Thoracic aorta (tissue), 2 donors: ENCODE data around the gene DNAJC5G. TPM values are rescaled to one million over a fixed set of nuclear protein-coding genes. Genes with fewer than 3 reads are reported as not detected.

Experiments
- ATAC-seq: fragments of 150-250 bp; one replicate; pipeline ENCODE4 v1.8.0; 2017; ENCODE audit warnings: low read depth; ENCODE audit not compliant: insufficient number of reproducible peaks, low FRiP score
- DNase-seq: peaks from one replicate; pipeline ENCODE4 v3.0.0-alpha.2; 2020; ENCODE audit warnings: low spot score
- H3K27ac ChIP-seq, 2 donors: fragments of 200-600 bp; sonication (generic); 1 replicate in 1 of 2; 2 replicates in 1 of 2; pipeline ENCODE4 v1.5.1; 2016; ENCODE audit warnings: mild to moderate bottlenecking in 2 of 2, moderate library complexity in 2 of 2
- H3K27me3 ChIP-seq: fragments of 200-600 bp; sonication (generic); replicated peaks from 2 replicates; pipeline ENCODE4 v1.6.0; 2016; ENCODE audit warnings: mild to moderate bottlenecking; ENCODE audit not compliant: insufficient read depth
- H3K36me3 ChIP-seq: fragments of 200-600 bp; sonication (generic); one replicate; pipeline ENCODE4 v1.5.1; 2016
- H3K4me1 ChIP-seq, 2 donors: fragments of 200-600 bp; sonication (generic); 1 replicate in 1 of 2; 2 replicates in 1 of 2; pipeline versions ENCODE4 v1.5.1 to v1.6.0; 2016; ENCODE audit warnings: low read depth in 2 of 2, mild to moderate bottlenecking in 1 of 2; ENCODE audit not compliant: control insufficient read depth in 1 of 2
- H3K4me3 ChIP-seq: fragments of 200-600 bp; sonication (generic); 2 replicates; pipeline ENCODE4 v1.5.1; 2016; ENCODE audit warnings: mild to moderate bottlenecking
- H3K9me3 ChIP-seq: fragments of 200-600 bp; sonication (generic); 2 replicates; pipeline ENCODE4 v1.5.1; 2016
- total RNA-seq, 2 donors: library from RNA; depleted of rRNA; stranded (reverse); fragments of >200 nt; gene quantifications; one replicate each; pipeline versions ENCODE4 v1.1.0 to v1.2.3, GENCODE V29; 2016
- TF ChIP-seq, protein P1 (sequence below): fragments of 200-600 bp; sonication (generic); IDR thresholded peaks from one replicate; pipeline ENCODE4 v1.5.1; 2019; ENCODE audit warnings: antibody characterized with exemption

DNAJC5G gene
- total RNA-seq, 2 donors from 2014 or later = 0.68 TPM; not detected in 1

DNA sequence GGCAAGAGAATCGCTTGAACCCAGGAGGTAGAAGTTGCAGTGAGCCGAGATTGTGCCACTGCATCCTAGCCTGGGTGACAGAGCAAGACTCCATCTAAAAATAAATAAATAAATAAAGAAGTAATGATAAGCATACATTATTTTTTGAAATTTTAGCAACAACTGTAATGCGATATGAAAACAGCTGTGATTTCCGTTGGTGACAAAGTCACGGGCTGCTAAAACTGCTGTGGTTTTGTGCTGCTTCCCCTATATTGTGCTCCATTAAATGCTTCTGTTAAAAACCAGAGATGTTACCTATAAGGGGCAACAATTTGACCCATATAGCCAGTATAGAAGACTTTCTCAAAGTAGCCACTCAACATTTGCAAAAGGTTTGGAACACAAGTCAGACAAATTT lies 15.3 kb downstream of the DNAJC5G start:
- TF ChIP-seq, protein P1, sequence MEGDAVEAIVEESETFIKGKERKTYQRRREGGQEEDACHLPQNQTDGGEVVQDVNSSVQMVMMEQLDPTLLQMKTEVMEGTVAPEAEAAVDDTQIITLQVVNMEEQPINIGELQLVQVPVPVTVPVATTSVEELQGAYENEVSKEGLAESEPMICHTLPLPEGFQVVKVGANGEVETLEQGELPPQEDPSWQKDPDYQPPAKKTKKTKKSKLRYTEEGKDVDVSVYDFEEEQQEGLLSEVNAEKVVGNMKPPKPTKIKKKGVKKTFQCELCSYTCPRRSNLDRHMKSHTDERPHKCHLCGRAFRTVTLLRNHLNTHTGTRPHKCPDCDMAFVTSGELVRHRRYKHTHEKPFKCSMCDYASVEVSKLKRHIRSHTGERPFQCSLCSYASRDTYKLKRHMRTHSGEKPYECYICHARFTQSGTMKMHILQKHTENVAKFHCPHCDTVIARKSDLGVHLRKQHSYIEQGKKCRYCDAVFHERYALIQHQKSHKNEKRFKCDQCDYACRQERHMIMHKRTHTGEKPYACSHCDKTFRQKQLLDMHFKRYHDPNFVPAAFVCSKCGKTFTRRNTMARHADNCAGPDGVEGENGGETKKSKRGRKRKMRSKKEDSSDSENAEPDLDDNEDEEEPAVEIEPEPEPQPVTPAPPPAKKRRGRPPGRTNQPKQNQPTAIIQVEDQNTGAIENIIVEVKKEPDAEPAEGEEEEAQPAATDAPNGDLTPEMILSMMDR = no peak
- Histone ChIP-seq H3K27ac (no peak overlapping the region), H3K4me1 (peaks cover 0 to 8% of the 10 kb centered on the region in 2 donors), H3K36me3 (no peaks in the 10 kb centered on the region), H3K9me3 (no peaks in the 10 kb centered on the region), H3K4me3 (no peak overlapping the region), H3K27me3 (no peaks in the 10 kb centered on the region)
- DNase-seq (no peak), ATAC-seq (no peak)

DNA sequence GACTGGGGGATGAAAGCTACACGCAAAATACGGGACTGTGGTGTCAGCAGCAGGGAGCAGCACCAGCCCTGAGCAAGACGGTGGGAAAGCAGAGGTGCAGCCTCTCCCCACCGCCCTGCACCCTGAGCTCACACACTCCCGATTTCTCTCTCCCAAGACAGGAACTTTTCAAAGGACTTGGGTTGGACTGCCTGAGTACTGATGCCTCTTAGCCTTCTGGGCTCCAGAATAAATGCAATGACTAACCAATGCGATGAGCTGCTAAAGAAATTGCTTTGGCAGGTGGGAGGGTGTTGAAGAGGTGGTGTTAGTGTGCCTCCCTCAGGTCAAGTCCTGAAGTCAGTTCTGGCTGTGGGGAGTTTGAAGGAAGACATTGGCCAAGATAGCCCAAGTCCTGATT lies 16.6 kb downstream of the DNAJC5G start:
- H3K4me1 ChIP-seq = peaks cover 0 to 8% of the 10 kb centered on the region in 2 donors
- ATAC-seq (no peak), DNase-seq (no peak)
- H3K4me3 ChIP-seq = no peak overlapping the region
- no peaks in the 10 kb centered on the region for H3K36me3 ChIP-seq
- H3K27me3 ChIP-seq = no peaks in the 10 kb centered on the region
- no peaks in the 10 kb centered on the region for H3K9me3 ChIP-seq
- TF ChIP-seq, protein P1 = no peak
- no peak overlapping the region for H3K27ac ChIP-seq

DNA sequence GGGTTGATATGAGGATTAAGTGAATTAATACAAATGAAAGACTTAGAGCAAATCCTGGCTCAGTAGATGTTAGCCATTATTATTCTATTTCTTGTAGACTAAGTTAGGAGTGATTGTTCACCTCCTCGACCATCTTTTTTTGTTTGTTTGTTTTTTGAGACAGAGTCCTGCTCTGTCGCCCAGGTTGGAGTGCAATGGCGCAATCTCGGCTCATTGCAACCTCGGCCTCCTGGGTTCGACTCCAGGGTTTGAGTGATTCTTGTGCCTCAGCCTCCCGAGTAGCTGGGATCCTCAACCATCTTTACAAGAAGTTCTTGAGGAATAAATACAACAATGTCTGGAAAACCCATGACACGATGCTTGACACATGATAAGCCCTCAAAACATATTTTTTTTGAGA lies 19.7 kb downstream of the DNAJC5G start:
- Histone ChIP-seq H3K9me3 (no peaks in the 10 kb centered on the region), H3K4me1 (peaks cover 0 to 8% of the 10 kb centered on the region in 2 donors), H3K36me3 (no peaks in the 10 kb centered on the region), H3K27me3 (no peaks in the 10 kb centered on the region), H3K27ac (no peak overlapping the region), H3K4me3 (no peak overlapping the region)
- TF ChIP-seq, protein P1 = no peak
- ATAC-seq = no peak
- no peak for DNase-seq

DNA sequence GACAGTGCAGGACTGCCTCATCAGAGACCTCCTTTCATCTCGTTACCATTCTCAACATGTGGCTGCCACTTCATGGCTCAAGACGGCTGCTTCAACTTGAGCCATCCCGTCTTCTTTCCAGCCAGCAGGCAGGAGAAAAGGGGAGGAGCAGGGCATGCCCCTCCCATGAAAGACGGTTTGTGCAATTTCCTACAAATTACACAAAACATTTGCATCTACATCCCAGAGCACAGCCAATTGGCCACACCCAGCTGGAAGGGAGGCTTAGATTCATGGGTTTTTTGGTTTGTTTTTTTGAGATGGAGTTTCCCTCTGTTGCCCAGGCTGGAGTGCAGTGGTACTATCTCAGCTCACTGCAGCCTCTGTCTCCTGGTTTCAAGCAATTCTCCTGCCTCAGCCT lies 21.2 kb downstream of the DNAJC5G start:
- ATAC-seq (no peak), DNase-seq (no peak)
- Histone ChIP-seq H3K9me3 (no peaks in the 10 kb centered on the region), H3K36me3 (no peaks in the 10 kb centered on the region), H3K27ac (no peak overlapping the region), H3K27me3 (no peaks in the 10 kb centered on the region), H3K4me1 (peaks cover 0 to 8% of the 10 kb centered on the region in 2 donors), H3K4me3 (no peak overlapping the region)
- TF ChIP-seq, protein P1 = no peak

DNA sequence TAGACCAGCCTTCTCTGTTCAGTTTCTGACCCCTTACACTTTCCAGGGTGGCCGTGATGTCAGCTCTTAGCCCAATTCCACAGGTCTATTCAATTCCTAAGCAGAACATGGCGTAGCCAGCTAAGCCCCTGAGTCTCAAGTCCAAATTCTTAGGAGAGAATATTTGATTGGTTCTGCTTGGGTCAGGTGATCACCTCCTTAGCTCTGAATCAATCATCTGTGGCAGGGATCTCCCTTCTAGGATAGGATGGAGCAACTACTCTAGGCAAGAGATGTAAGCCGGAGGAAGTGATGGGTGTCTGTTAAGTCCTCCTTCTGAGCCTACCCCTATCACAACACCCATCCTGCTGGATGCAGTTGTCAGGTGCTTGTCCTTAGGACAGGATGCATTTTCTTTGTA lies 22.0 kb downstream of the DNAJC5G start:
- TF ChIP-seq, protein P1 = no peak
- no peaks in the 10 kb centered on the region for H3K27me3 ChIP-seq
- H3K4me3 ChIP-seq = no peak overlapping the region
- H3K4me1 ChIP-seq = peaks cover 0 to 8% of the 10 kb centered on the region in 2 donors
- no peaks in the 10 kb centered on the region for H3K9me3 ChIP-seq
- H3K36me3 ChIP-seq = no peaks in the 10 kb centered on the region
- no peak for ATAC-seq
- DNase-seq = no peak
- no peak overlapping the region for H3K27ac ChIP-seq
